H1 (cell line): ENCODE data around the gene C8B. TPM values are rescaled to one million over a fixed set of nuclear protein-coding genes. Genes with fewer than 3 reads are reported as not detected.

Experiments used
- CTCF ChIA-PET: fragments of 300-600 bp; sonication (Branson Sonifier 250); formaldehyde crosslinking; loops from one replicate; lab custom pipeline; 2021; ENCODE audit not compliant: partially characterized antibody; lab: Charles Lee
- POLR2A ChIA-PET: fragments of 300-600 bp; sonication (Branson Sonifier 250); formaldehyde crosslinking; loops from one replicate; lab custom pipeline; 2021; ENCODE audit warnings: inconsistent platforms; ENCODE audit not compliant: partially characterized antibody; lab: Charles Lee
- DNase-seq, 2 experiments: peaks; one replicate each; pipeline versions ENCODE4 v3.0.0 to v3.0.0-alpha.2; 2010 to 2022; ENCODE audit warnings: low spot score in 2 of 2, low read depth in 1 of 2, mixed read lengths in 1 of 2
- FAIRE-seq: peaks from 2 replicates; lab custom pipeline; 2011; peaks lifted over from hg19 to GRCh38; lab: Jason Lieb, UNC
- H2AFZ ChIP-seq: 2 replicates; pipeline ENCODE4 v1.8.1; 2012; ENCODE audit warnings: low read length, inconsistent platforms
- H2AK5ac ChIP-seq: 2 replicates; pipeline ENCODE4 v1.6.1; 2013; ENCODE audit warnings: low read depth, low read length
- H2BK120ac ChIP-seq: replicated peaks from 2 replicates; pipeline ENCODE3; 2013; ENCODE audit warnings: low read depth, low read length, inconsistent platforms
- H2BK12ac ChIP-seq: 2 replicates; pipeline ENCODE4 v1.6.1; 2013; ENCODE audit warnings: low read depth, low read length
- H2BK15ac ChIP-seq: 2 replicates; pipeline ENCODE4 v1.6.1; 2013; ENCODE audit warnings: low read length
- H2BK20ac ChIP-seq: 2 replicates; pipeline ENCODE4 v1.6.1; 2013; ENCODE audit warnings: low read length
- H2BK5ac ChIP-seq: 2 replicates; pipeline ENCODE4 v1.6.1; 2013; ENCODE audit warnings: low read depth, low read length
- H3K14ac ChIP-seq: 2 replicates; pipeline ENCODE4 v1.6.1; 2013; ENCODE audit warnings: inconsistent platforms; ENCODE audit not compliant: insufficient read length
- H3K18ac ChIP-seq: 2 replicates; pipeline ENCODE4 v1.6.1; 2013; ENCODE audit warnings: low read length; ENCODE audit errors: extremely low read depth
- H3K23ac ChIP-seq: 2 replicates; pipeline ENCODE4 v1.6.1; 2013; ENCODE audit warnings: inconsistent platforms; ENCODE audit not compliant: insufficient read length
- H3K23me2 ChIP-seq: 2 replicates; pipeline ENCODE4 v1.6.1; 2013; ENCODE audit warnings: low read depth, low read length
- H3K27ac ChIP-seq: 2 replicates; pipeline ENCODE4 v1.6.1; 2011; ENCODE audit warnings: low read depth, low read length, inconsistent platforms
- H3K27me3 ChIP-seq, 4 experiments: replicated peaks in 1 of 4; 1 replicate in 1 of 4; 2 replicates in 3 of 4; pipeline versions ENCODE4 v1.6.1 to v1.8.1; 2011 to 2013; ENCODE audit warnings: low read length in 3 of 4, mild to moderate bottlenecking in 3 of 4, inconsistent platforms in 2 of 4, mixed read lengths in 2 of 4, moderate library complexity in 1 of 4; ENCODE audit not compliant: control insufficient read depth in 3 of 4, insufficient read depth in 3 of 4; ENCODE audit errors: extremely low read depth in 1 of 4
- H3K36me3 ChIP-seq, 4 experiments: 2 replicates each; pipeline versions ENCODE4 v1.6.1 to v1.8.1; 2011 to 2013; ENCODE audit warnings: mild to moderate bottlenecking in 4 of 4, low read length in 3 of 4, moderate library complexity in 2 of 4, control low read depth in 1 of 4, inconsistent platforms in 1 of 4; ENCODE audit not compliant: insufficient read depth in 4 of 4, control insufficient read depth in 2 of 4
- H3K4ac ChIP-seq: replicated peaks from 2 replicates; pipeline ENCODE3; 2013; ENCODE audit warnings: low read length, low read depth, mixed read lengths, inconsistent platforms; ENCODE audit not compliant: insufficient read length
- H3K4me1 ChIP-seq, 4 experiments: replicated peaks in 1 of 4; 1 replicate in 1 of 4; 2 replicates in 3 of 4; pipeline versions ENCODE4 v1.6.1 to v1.8.1; 2011 to 2013; ENCODE audit warnings: low read length in 3 of 4, inconsistent platforms in 2 of 4, mixed read lengths in 1 of 4; ENCODE audit not compliant: insufficient read depth in 4 of 4, control insufficient read depth in 3 of 4
- H3K4me2 ChIP-seq, 2 experiments: 2 replicates each; pipeline versions ENCODE4 v1.6.1 to v1.8.1; 2011 to 2013; ENCODE audit warnings: low read depth in 2 of 2, low read length in 2 of 2, control low read depth in 1 of 2, inconsistent platforms in 1 of 2, mild to moderate bottlenecking in 1 of 2; ENCODE audit not compliant: insufficient read depth in 1 of 2
- H3K4me3 ChIP-seq, 4 experiments: fragments of 200-600, 300-600 bp in 1 of 4; sonication (generic), shearing (Covaris generic), sonication (Bioruptor Twin) in 1 of 4; 2 replicates each; pipeline versions ENCODE4 v1.5.1 to v1.8.1; 2011 to 2016; ENCODE audit warnings: low read length in 4 of 4, low read depth in 3 of 4, control low read depth in 2 of 4, inconsistent platforms in 2 of 4, mild to moderate bottlenecking in 2 of 4, mixed read lengths in 1 of 4, moderate library complexity in 1 of 4; ENCODE audit not compliant: insufficient read depth in 2 of 4; ENCODE audit errors: extremely low read depth in 1 of 4
- H3K56ac ChIP-seq: replicated peaks from 2 replicates; pipeline ENCODE3; 2013; ENCODE audit warnings: low read depth, mild to moderate bottlenecking, mixed read lengths, low read length, inconsistent platforms; ENCODE audit not compliant: insufficient read length
- H3K79me1 ChIP-seq: 2 replicates; pipeline ENCODE4 v1.6.1; 2013; ENCODE audit warnings: low read depth, low read length, control low read depth
- H3K79me2 ChIP-seq, 2 experiments: 2 replicates each; pipeline versions ENCODE4 v1.6.1 to v1.8.1; 2012 to 2013; ENCODE audit warnings: low read length in 2 of 2, mild to moderate bottlenecking in 2 of 2, inconsistent platforms in 1 of 2; ENCODE audit not compliant: insufficient read depth in 2 of 2, control insufficient read depth in 1 of 2
- H3K9ac ChIP-seq, 4 experiments: replicated peaks in 1 of 4; 1 replicate in 1 of 4; 2 replicates in 3 of 4; pipeline versions ENCODE4 v1.6.1 to v1.8.1; 2011 to 2013; ENCODE audit warnings: low read depth in 3 of 4, low read length in 3 of 4, control low read depth in 2 of 4, mild to moderate bottlenecking in 2 of 4, moderate library complexity in 2 of 4, inconsistent platforms in 1 of 4; ENCODE audit errors: extremely low read depth in 1 of 4
- H3K9me3 ChIP-seq, 2 experiments: 2 replicates each; pipeline versions ENCODE4 v1.6.1 to v1.8.1; 2012 to 2013; ENCODE audit warnings: mild to moderate bottlenecking in 2 of 2, moderate library complexity in 2 of 2, control low read depth in 1 of 2, inconsistent platforms in 1 of 2, low read depth in 1 of 2, low read length in 1 of 2, mixed read lengths in 1 of 2; ENCODE audit not compliant: insufficient read depth in 2 of 2
- H4K20me1 ChIP-seq, 2 experiments: replicated peaks in 1 of 2; 2 replicates each; pipeline versions ENCODE3 to v1.8.1; 2011 to 2013; ENCODE audit warnings: inconsistent platforms in 2 of 2, low read length in 2 of 2, mild to moderate bottlenecking in 1 of 2; ENCODE audit not compliant: insufficient read depth in 2 of 2, control insufficient read depth in 1 of 2
- H4K5ac ChIP-seq: 2 replicates; pipeline ENCODE4 v1.6.1; 2013; ENCODE audit warnings: low read length, low read depth, mixed read lengths, inconsistent platforms; ENCODE audit not compliant: insufficient read length
- H4K8ac ChIP-seq: 2 replicates; pipeline ENCODE4 v1.8.0; 2013; ENCODE audit warnings: mild to moderate bottlenecking, moderate library complexity, low read length, inconsistent platforms; ENCODE audit not compliant: insufficient read depth; ENCODE audit errors: extremely low read depth
- H4K91ac ChIP-seq: replicated peaks from 2 replicates; pipeline ENCODE3; 2013; ENCODE audit warnings: low read length, mixed read lengths, inconsistent platforms; ENCODE audit not compliant: insufficient read length
- EGR1 ChIP-seq: IDR thresholded peaks from 2 replicates; pipeline ENCODE4 v1.6.1; 2011; ENCODE audit warnings: low read depth, low read length, borderline replicate concordance
- JUND ChIP-seq: IDR thresholded peaks from 2 replicates; pipeline ENCODE4 v1.6.1; 2011; ENCODE audit warnings: mild to moderate bottlenecking, improper control_type of control experiment, low read length
- NRF1 ChIP-seq: IDR thresholded peaks from 2 replicates; pipeline ENCODE4 v1.6.1; 2011; ENCODE audit warnings: mild to moderate bottlenecking, low read depth, low read length, improper control_type of control experiment
- POLR2A ChIP-seq, 2 experiments: IDR thresholded peaks; 1 replicate in 1 of 2; 2 replicates in 1 of 2; pipeline ENCODE4 v1.6.1; 2011; ENCODE audit warnings: low read depth in 2 of 2, low read length in 2 of 2, mild to moderate bottlenecking in 2 of 2; ENCODE audit errors: control extremely low read depth in 1 of 2
- RAD21 ChIP-seq, 2 experiments: IDR thresholded peaks in 1 of 2; conservative IDR thresholded peaks in 1 of 2; 2 replicates each; pipeline ENCODE4 v1.6.1; 2011; ENCODE audit warnings: low read depth in 2 of 2, low read length in 2 of 2, improper control_type of control experiment in 1 of 2, inconsistent platforms in 1 of 2, mild to moderate bottlenecking in 1 of 2, moderate library complexity in 1 of 2
- RFX5 ChIP-seq: IDR thresholded peaks from 2 replicates; pipeline ENCODE4 v1.6.1; 2011; ENCODE audit warnings: low read depth, low read length, improper control_type of control experiment, borderline replicate concordance
- RNF2 ChIP-seq: fragments of 200-900, 300-1000 bp; sonication (generic); IDR thresholded peaks from 2 replicates; pipeline ENCODE4 v1.7.1; 2016; ENCODE audit warnings: borderline replicate concordance, low read depth, mild to moderate bottlenecking, antibody characterized with exemption, low read length; ENCODE audit not compliant: poor library complexity, severe bottlenecking; ENCODE audit errors: missing control alignments
- SIN3A ChIP-seq, 2 experiments: IDR thresholded peaks in 1 of 2; conservative IDR thresholded peaks in 1 of 2; 2 replicates each; pipeline ENCODE4 v1.6.1; 2011 to 2012; ENCODE audit warnings: low read length in 2 of 2, improper control_type of control experiment in 1 of 2, low read depth in 1 of 2, mild to moderate bottlenecking in 1 of 2
- SUZ12 ChIP-seq: fragments of 200-600 bp; sonication (generic); IDR thresholded peaks from 2 replicates; pipeline ENCODE4 v1.6.1; 2012; ENCODE audit warnings: mild to moderate bottlenecking, inconsistent platforms, low read length, moderate library complexity, mixed read lengths
- ZNF274 ChIP-seq: IDR thresholded peaks from 2 replicates; pipeline ENCODE4 v1.7.0; 2012; ENCODE audit warnings: low read length, borderline replicate concordance; ENCODE audit errors: extremely low read depth
- WGBS, 2 experiments: shearing (Covaris generic) in 1 of 2; methylation state at CpG; one replicate each; pipeline versions ENCODE4 v1.1.6 to v1.1.7; 2013 to 2015; ENCODE audit warnings: low lambda C conversion rate in 2 of 2, mixed read lengths in 2 of 2, inconsistent platforms in 1 of 2, low coverage in 1 of 2, missing lambda C conversion rate in 1 of 2; ENCODE audit not compliant: insufficient replicate concordance in 2 of 2, insufficient coverage in 1 of 2, insufficient read length in 1 of 2; ENCODE audit errors: extremely low coverage in 1 of 2, missing lambda C conversion rate in 1 of 2; 5-methylcytosine and 5-hydroxymethylcytosine counted together
- polyA plus RNA-seq, 7 experiments: library from polyadenylated mRNA; depleted of rRNA in 3 of 7; stranded (reverse) in 5 of 7; unstranded in 2 of 7; fragments of >200 nt in 5 of 7; fragments of 200-250 nt in 2 of 7; gene quantifications; 1 replicate in 5 of 7; 2 replicates in 1 of 7; 4 replicates in 1 of 7; pipeline versions ENCODE4 v1.2.1 to v1.2.3, GENCODE V29; 2011 to 2013; ENCODE audit warnings: missing spikeins in 2 of 7, mixed read lengths in 2 of 7
- total RNA-seq: library from RNA; stranded (reverse); fragmentation: NEBNext Ultra II Directional; extraction: Animal tissue kit (Norgen Biotek cat#: 25700); gene quantifications from 2 replicates; pipeline ENCODE4 v1.2.1, GENCODE V29; 2021
- TF ChIP-seq, protein P1 (sequence below): IDR thresholded peaks from 2 replicates; pipeline ENCODE4 v1.6.1; 2012; ENCODE audit warnings: inconsistent platforms
- TF ChIP-seq, protein P2 (sequence below): IDR thresholded peaks from 2 replicates; pipeline ENCODE4 v1.6.1; 2011; ENCODE audit warnings: low read depth, mild to moderate bottlenecking, low read length; ENCODE audit not compliant: insufficient read depth

C8B gene
- total and polyA plus RNA-seq, 2 of the 8 experiments (the other 6 are each of a cell fraction or from before 2014, with no cell fraction given): not detected

DNA sequence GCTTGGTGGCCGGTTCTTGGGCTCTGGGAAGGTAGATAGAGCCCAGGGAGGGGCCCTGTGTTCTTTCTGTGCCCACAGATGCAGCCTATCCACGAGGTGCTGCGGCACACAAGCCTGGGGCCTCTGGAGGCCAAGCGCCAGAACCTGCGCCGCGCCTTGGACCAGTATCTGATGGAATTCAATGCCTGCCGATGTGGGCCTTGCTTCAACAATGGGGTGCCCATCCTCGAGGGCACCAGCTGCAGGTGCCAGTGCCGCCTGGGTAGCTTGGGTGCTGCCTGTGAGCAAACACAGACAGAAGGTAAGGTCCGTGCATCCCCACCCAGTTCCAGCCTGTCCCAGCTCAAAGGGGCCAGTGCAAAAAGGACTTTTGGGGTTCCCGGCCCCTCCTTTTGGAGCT, 53.5 kb downstream of the C8B start:
- Histone ChIP-seq H3K4me1 (no peaks in the 10 kb centered on the region), H2BK5ac (no peak overlapping the region), H3K18ac (no peak overlapping the region), H4K8ac (no peak overlapping the region), H4K5ac (no peak overlapping the region), H3K4ac (no peak overlapping the region), H3K14ac (no peak overlapping the region), H2BK120ac (no peak overlapping the region), H3K27ac (no peak overlapping the region), H2BK15ac (no peak overlapping the region), H3K79me2 (no peaks in the 10 kb centered on the region), H4K91ac (no peak overlapping the region), H3K79me1 (no peaks in the 10 kb centered on the region), H2BK20ac (no peak overlapping the region), H3K23ac (no peak overlapping the region), H2BK12ac (no peak overlapping the region), H3K4me3 (no peak overlapping the region), H3K36me3 (no peaks in the 10 kb centered on the region), H3K9ac (no peak overlapping the region), H2AFZ (no peak overlapping the region), H3K56ac (no peak overlapping the region), H2AK5ac (no peak overlapping the region), H3K4me2 (no peak overlapping the region), H3K23me2 (no peaks in the 10 kb centered on the region), H4K20me1 (no peaks in the 10 kb centered on the region), H3K9me3 (no peaks in the 10 kb centered on the region), H3K27me3 (no peaks in the 10 kb centered on the region; a peak in 1 of 7 replicates)
- ChIA-PET POLR2A (no interaction called here), CTCF (interaction anchor here (0.6 to 0.7 kb wide), 3 partner anchors 19 to 426 kb away, joined by 3 read pairs; no protein-coding TSS in a partner anchor)
- FAIRE-seq (no peak), DNase-seq (no peak)
- 87% methylated on average over 12 of the region's 12 CpGs; no CpG with 5 or more reads in 1 of the 2 experiments for WGBS, 2 experiments
- TF ChIP-seq RNF2 (no peak), EGR1 (no peak), ZNF274 (no peak), POLR2A (IDR thresholded peaks at IDR 0.05; ENCODE audit: control extremely low read depth in 1 of 2, low read depth in 2 of 2, low read length in 2 of 2) (no peak), SIN3A (conservative IDR thresholded peaks at IDR 0.05 in 1 of 2, IDR thresholded peaks at IDR 0.05 in 1 of 2; ENCODE audit: low read depth in 1 of 2, low read length in 2 of 2) (no peak), JUND (no peak), RAD21 (IDR thresholded peaks at IDR 0.05 in 1 of 2, conservative IDR thresholded peaks at IDR 0.05 in 1 of 2; ENCODE audit: low read depth in 2 of 2, low read length in 2 of 2) (no peak), NRF1 (no peak), SUZ12 (no peak), RFX5 (no peak)
- TF ChIP-seq, protein P1, sequence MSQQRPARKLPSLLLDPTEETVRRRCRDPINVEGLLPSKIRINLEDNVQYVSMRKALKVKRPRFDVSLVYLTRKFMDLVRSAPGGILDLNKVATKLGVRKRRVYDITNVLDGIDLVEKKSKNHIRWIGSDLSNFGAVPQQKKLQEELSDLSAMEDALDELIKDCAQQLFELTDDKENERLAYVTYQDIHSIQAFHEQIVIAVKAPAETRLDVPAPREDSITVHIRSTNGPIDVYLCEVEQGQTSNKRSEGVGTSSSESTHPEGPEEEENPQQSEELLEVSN: no peak
- TF ChIP-seq, protein P2, sequence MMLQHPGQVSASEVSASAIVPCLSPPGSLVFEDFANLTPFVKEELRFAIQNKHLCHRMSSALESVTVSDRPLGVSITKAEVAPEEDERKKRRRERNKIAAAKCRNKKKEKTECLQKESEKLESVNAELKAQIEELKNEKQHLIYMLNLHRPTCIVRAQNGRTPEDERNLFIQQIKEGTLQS: no peak
